Measurements from ENCODE around the gene RAB6B.

- TF ChIP-seq CTCF (IDR thresholded peaks at IDR 0.05) (no peak), POLR2AphosphoS5 (IDR thresholded peaks at IDR 0.05) (no peak), POLR2A (IDR thresholded peaks at IDR 0.05) (no peak)
Measured at GRCh38 chr3:133841196-133841595, 54.5 kb downstream of the RAB6B start.

Data from breast epithelium (tissue), 3 donors.